H9 (cell line): ENCODE results near the gene RYR1. TPM values are rescaled to one million over a fixed set of nuclear protein-coding genes. Genes with fewer than 3 reads are reported as not detected.

Source experiments
- DNase-seq: peaks from one replicate; pipeline ENCODE4 v3.0.0-alpha.2; 2017
- H2AFZ ChIP-seq: one replicate; pipeline ENCODE4 v1.6.1; 2013; ENCODE audit warnings: mild to moderate bottlenecking, low read length, control low read depth, moderate library complexity
- H2AK5ac ChIP-seq: 2 replicates; pipeline ENCODE4 v1.6.1; 2013; ENCODE audit warnings: low read length, control low read depth, mixed read lengths; ENCODE audit not compliant: insufficient read length
- H2BK120ac ChIP-seq: one replicate; pipeline ENCODE4 v1.6.1; 2013; ENCODE audit warnings: low read depth, mild to moderate bottlenecking, low read length, control low read depth, inconsistent platforms; ENCODE audit not compliant: poor library complexity, severe bottlenecking
- H2BK12ac ChIP-seq: 2 replicates; pipeline ENCODE4 v1.6.1; 2013; ENCODE audit warnings: low read length, control low read depth, mixed read lengths, low read depth; ENCODE audit not compliant: insufficient read length
- H2BK15ac ChIP-seq: 2 replicates; pipeline ENCODE4 v1.6.1; 2013; ENCODE audit warnings: low read depth, low read length, control low read depth
- H2BK20ac ChIP-seq: one replicate; pipeline ENCODE4 v1.6.1; 2013; ENCODE audit warnings: low read depth, mild to moderate bottlenecking, low read length, control low read depth, inconsistent platforms; ENCODE audit not compliant: poor library complexity, severe bottlenecking
- H2BK5ac ChIP-seq: 2 replicates; pipeline ENCODE4 v1.6.1; 2013; ENCODE audit warnings: low read length, control low read depth, mixed read lengths; ENCODE audit not compliant: insufficient read length
- H3K14ac ChIP-seq: 2 replicates; pipeline ENCODE4 v1.6.1; 2013; ENCODE audit warnings: low read length, control low read depth; ENCODE audit not compliant: insufficient read depth
- H3K18ac ChIP-seq: 2 replicates; pipeline ENCODE4 v1.6.1; 2013; ENCODE audit warnings: low read depth, mild to moderate bottlenecking, mixed read lengths, low read length, control low read depth; ENCODE audit not compliant: insufficient read length
- H3K23ac ChIP-seq: 2 replicates; pipeline ENCODE4 v1.6.1; 2013; ENCODE audit warnings: low read length, control low read depth, mixed read lengths, low read depth; ENCODE audit not compliant: insufficient read length
- H3K23me2 ChIP-seq: 2 replicates; pipeline ENCODE4 v1.6.1; 2013; ENCODE audit warnings: low read depth, mild to moderate bottlenecking, mixed read lengths, low read length, control low read depth; ENCODE audit not compliant: insufficient read length, poor library complexity, severe bottlenecking
- H3K27ac ChIP-seq: 2 replicates; pipeline ENCODE4 v1.5.1; 2013; ENCODE audit warnings: low read length, control low read depth, mixed read lengths, low read depth; ENCODE audit not compliant: insufficient read length
- H3K27me3 ChIP-seq: 2 replicates; pipeline ENCODE4 v1.6.1; 2013; ENCODE audit warnings: low read length, control low read depth, inconsistent platforms; ENCODE audit not compliant: insufficient read depth
- H3K4ac ChIP-seq: 2 replicates; pipeline ENCODE4 v1.6.1; 2013; ENCODE audit warnings: low read depth, mild to moderate bottlenecking, control low read depth, inconsistent platforms, low read length, moderate library complexity
- H3K4me1 ChIP-seq: 2 replicates; pipeline ENCODE4 v1.6.1; 2013; ENCODE audit warnings: low read length, control low read depth, inconsistent platforms; ENCODE audit not compliant: insufficient read depth
- H3K4me2 ChIP-seq: 2 replicates; pipeline ENCODE4 v1.6.1; 2013; ENCODE audit warnings: low read length, control low read depth, mixed read lengths; ENCODE audit not compliant: insufficient read length, insufficient read depth
- H3K56ac ChIP-seq: 2 replicates; pipeline ENCODE4 v1.6.1; 2013; ENCODE audit warnings: low read depth, mild to moderate bottlenecking, mixed read lengths, low read length, control low read depth; ENCODE audit not compliant: insufficient read length
- H3K79me1 ChIP-seq: 2 replicates; pipeline ENCODE4 v1.6.1; 2013; ENCODE audit warnings: low read depth, mild to moderate bottlenecking, moderate library complexity, low read length, control low read depth, inconsistent platforms; ENCODE audit not compliant: insufficient read depth, poor library complexity, severe bottlenecking
- H3K79me2 ChIP-seq: 2 replicates; pipeline ENCODE4 v1.6.1; 2013; ENCODE audit warnings: low read length, control low read depth, inconsistent platforms; ENCODE audit not compliant: insufficient read depth
- H3K9ac ChIP-seq: 2 replicates; pipeline ENCODE4 v1.6.1; 2013; ENCODE audit warnings: low read length, control low read depth, mixed read lengths; ENCODE audit not compliant: insufficient read length; ENCODE audit errors: extremely low read depth
- H3K9me3 ChIP-seq: one replicate; pipeline ENCODE4 v1.6.1; 2013; ENCODE audit warnings: low read depth, low read length, inconsistent platforms; ENCODE audit not compliant: control insufficient read depth
- H3T11ph ChIP-seq: one replicate; pipeline ENCODE4 v1.6.1; 2013; ENCODE audit warnings: mild to moderate bottlenecking, low read length, control low read depth, inconsistent platforms
- H4K20me1 ChIP-seq: one replicate; pipeline ENCODE4 v1.6.1; 2013; ENCODE audit not compliant: control insufficient read depth, insufficient read length, insufficient read depth
- H4K5ac ChIP-seq: 2 replicates; pipeline ENCODE4 v1.6.1; 2013; ENCODE audit warnings: low read depth, mild to moderate bottlenecking, mixed read lengths, low read length, control low read depth; ENCODE audit not compliant: insufficient read length
- H4K8ac ChIP-seq: replicated peaks from 2 replicates; pipeline ENCODE4 v1.6.1; 2013; ENCODE audit warnings: low read length, control low read depth, mixed read lengths, low read depth; ENCODE audit not compliant: insufficient read length
- H4K91ac ChIP-seq: 2 replicates; pipeline ENCODE4 v1.6.1; 2013; ENCODE audit warnings: low read depth, mild to moderate bottlenecking, moderate library complexity, mixed read lengths, low read length, control low read depth; ENCODE audit not compliant: insufficient read length
- H3K27ac Mint-ChIP-seq, 3 experiments: 2 replicates in 2 of 3; 3 replicates in 1 of 3; pipeline ENCODE4 v1.8.0; 2020 to 2021; ENCODE audit warnings: mixed read lengths in 3 of 3, mild to moderate bottlenecking in 1 of 3, moderate library complexity in 1 of 3
- H3K27me3 Mint-ChIP-seq: 2 replicates; pipeline ENCODE4 v1.8.0; 2021; ENCODE audit warnings: low read depth, mild to moderate bottlenecking, moderate library complexity, mixed read lengths
- H3K36me3 Mint-ChIP-seq, 3 experiments: 2 replicates in 2 of 3; 3 replicates in 1 of 3; pipeline ENCODE4 v1.8.0; 2020 to 2021; ENCODE audit warnings: low read depth in 3 of 3, mixed read lengths in 3 of 3; ENCODE audit not compliant: insufficient read depth in 1 of 3
- H3K4me1 Mint-ChIP-seq, 2 experiments: 2 replicates each; pipeline ENCODE4 v1.8.0; 2020; ENCODE audit warnings: mixed read lengths in 2 of 2
- H3K4me3 Mint-ChIP-seq, 2 experiments: 2 replicates in 1 of 2; 3 replicates in 1 of 2; pipeline ENCODE4 v1.8.0; 2020 to 2021; ENCODE audit warnings: mild to moderate bottlenecking in 2 of 2, mixed read lengths in 2 of 2, moderate library complexity in 1 of 2
- H3K9me3 Mint-ChIP-seq, 2 experiments: 2 replicates in 1 of 2; 3 replicates in 1 of 2; pipeline ENCODE4 v1.8.0; 2020; ENCODE audit warnings: mild to moderate bottlenecking in 2 of 2, mixed read lengths in 2 of 2, moderate library complexity in 1 of 2
- WGBS: extraction: QIAGEN DNeasy Blood & Tissue Kit; methylation state at CpG from one replicate; pipeline ENCODE4 v1.1.7; 2013; ENCODE audit warnings: missing lambda C conversion rate, low lambda C conversion rate, mixed read lengths; ENCODE audit not compliant: insufficient read length; ENCODE audit errors: extremely low coverage; 5-methylcytosine and 5-hydroxymethylcytosine counted together
- total RNA-seq: library from RNA; stranded (reverse); gene quantifications from 2 replicates; pipeline ENCODE4 v1.2.1, GENCODE V29; 2021
- TF ChIP-seq, protein P1 (sequence below): fragments of 200-600 bp; sonication (generic); conservative IDR thresholded peaks from 3 replicates; pipeline ENCODE4 v1.8.0; 2021; ENCODE audit warnings: antibody characterized with exemption, mild to moderate bottlenecking

The RYR1 gene
- total RNA-seq, 1 experiment from 2014 or later, result 8.9 TPM

DNA sequence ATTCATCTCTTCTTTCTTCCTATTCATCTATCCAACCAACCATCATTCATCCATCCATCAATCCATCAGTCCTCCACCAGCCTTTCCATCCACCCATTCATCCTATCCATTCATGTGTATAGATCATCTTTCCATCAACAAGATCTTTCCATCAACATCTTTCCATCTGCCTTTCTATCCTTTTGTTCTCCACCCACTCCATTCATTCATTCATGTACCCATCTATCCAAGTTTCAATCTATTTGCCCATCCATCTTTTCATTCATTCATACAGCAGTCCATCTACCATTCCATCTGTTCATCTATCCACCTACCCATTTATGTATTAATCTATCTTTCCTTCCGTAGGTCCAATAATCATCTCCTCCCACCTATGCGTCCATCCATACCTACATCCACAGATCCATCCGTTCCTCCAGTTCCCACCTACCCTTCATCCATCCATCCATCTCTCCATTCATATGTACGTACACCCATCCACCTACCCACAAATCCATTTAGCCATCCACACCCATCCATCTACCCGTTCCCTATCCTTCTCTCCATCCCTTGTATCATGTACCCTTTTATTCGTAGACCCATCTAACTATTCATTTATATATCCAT is 53.3 kb downstream of the RYR1 start:
- H2BK120ac ChIP-seq, result no peak overlapping the region
- no peak overlapping the region for H3K4me2 ChIP-seq
- peaks cover 0 to 2% of the 10 kb centered on the region in 2 experiments; a peak in 1 of 5 replicates for H3K9me3 Mint-ChIP-seq
- H3K27me3 Mint-ChIP-seq, result no peaks in the 10 kb centered on the region
- H3K4ac ChIP-seq, result no peak overlapping the region
- H2AK5ac ChIP-seq, result no peak overlapping the region
- H2BK15ac ChIP-seq, result no peak overlapping the region
- no peak overlapping the region for H4K91ac ChIP-seq
- H3K23me2 ChIP-seq, result no peaks in the 10 kb centered on the region
- H2BK12ac ChIP-seq, result no peak overlapping the region
- no peaks in the 10 kb centered on the region for H3K79me2 ChIP-seq
- no peaks in the 10 kb centered on the region for H3K79me1 ChIP-seq
- no peak overlapping the region for H4K8ac ChIP-seq
- H3K9me3 ChIP-seq, result no peaks in the 10 kb centered on the region
- no peak overlapping the region for H3K4me3 Mint-ChIP-seq
- no peak for DNase-seq
- H3K23ac ChIP-seq, result no peak overlapping the region
- no peaks in the 10 kb centered on the region for H3K27me3 ChIP-seq
- no peak overlapping the region for H4K5ac ChIP-seq
- H4K20me1 ChIP-seq, result no peaks in the 10 kb centered on the region
- H3K27ac ChIP-seq, result no peak overlapping the region
- peaks cover 0 to 5% of the 10 kb centered on the region in 2 experiments; a peak in 2 of 4 replicates for H3K4me1 Mint-ChIP-seq
- H3K36me3 Mint-ChIP-seq, result peaks cover 52 to 59% (median 55%) of the 10 kb centered on the region in 3 experiments
- H3T11ph ChIP-seq, result no peak overlapping the region
- no peak overlapping the region for H3K56ac ChIP-seq
- no peak overlapping the region for H2BK20ac ChIP-seq
- H3K4me1 ChIP-seq, result no peaks in the 10 kb centered on the region
- no peak overlapping the region for H2AFZ ChIP-seq
- 100% methylated on average over 3 of the region's 6 CpGs for WGBS
- no peak overlapping the region for H3K27ac Mint-ChIP-seq
- no peak overlapping the region for H2BK5ac ChIP-seq
- H3K9ac ChIP-seq, result no peak overlapping the region
- no peak overlapping the region for H3K14ac ChIP-seq
- H3K18ac ChIP-seq, result no peak overlapping the region
- TF ChIP-seq, protein P1, sequence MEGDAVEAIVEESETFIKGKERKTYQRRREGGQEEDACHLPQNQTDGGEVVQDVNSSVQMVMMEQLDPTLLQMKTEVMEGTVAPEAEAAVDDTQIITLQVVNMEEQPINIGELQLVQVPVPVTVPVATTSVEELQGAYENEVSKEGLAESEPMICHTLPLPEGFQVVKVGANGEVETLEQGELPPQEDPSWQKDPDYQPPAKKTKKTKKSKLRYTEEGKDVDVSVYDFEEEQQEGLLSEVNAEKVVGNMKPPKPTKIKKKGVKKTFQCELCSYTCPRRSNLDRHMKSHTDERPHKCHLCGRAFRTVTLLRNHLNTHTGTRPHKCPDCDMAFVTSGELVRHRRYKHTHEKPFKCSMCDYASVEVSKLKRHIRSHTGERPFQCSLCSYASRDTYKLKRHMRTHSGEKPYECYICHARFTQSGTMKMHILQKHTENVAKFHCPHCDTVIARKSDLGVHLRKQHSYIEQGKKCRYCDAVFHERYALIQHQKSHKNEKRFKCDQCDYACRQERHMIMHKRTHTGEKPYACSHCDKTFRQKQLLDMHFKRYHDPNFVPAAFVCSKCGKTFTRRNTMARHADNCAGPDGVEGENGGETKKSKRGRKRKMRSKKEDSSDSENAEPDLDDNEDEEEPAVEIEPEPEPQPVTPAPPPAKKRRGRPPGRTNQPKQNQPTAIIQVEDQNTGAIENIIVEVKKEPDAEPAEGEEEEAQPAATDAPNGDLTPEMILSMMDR, result no peak
